Left lung (tissue), 10 donors: ENCODE results near the gene BPIFA2. TPM values are rescaled to one million over a fixed set of nuclear protein-coding genes. Genes with fewer than 3 reads are reported as not detected.
"Not testable (repeated sequence)": the region's sequence is repeated elsewhere in the genome, so short reads cannot be mapped to it uniquely, and the experiment has no call there.

Experiments used
- ATAC-seq: fragments of 200-7000 bp; cut with Tn5 transposase; one replicate; pipeline ENCODE4 v1.9.1; 2020; ENCODE audit warnings: moderate library complexity
- DNase-seq, 4 donors: peaks; one replicate each; pipeline ENCODE4 v3.0.0-alpha.2; 2013 to 2020
- H3K27ac ChIP-seq, 2 donors: fragments of 200-600 bp; sonication (generic) in 1 of 2; one replicate each; pipeline versions ENCODE4 v1.5.0 to v1.8.0; 2020 to 2021
- H3K27me3 ChIP-seq, 2 donors: fragments of 200-600 bp; sonication (generic) in 1 of 2; one replicate each; pipeline versions ENCODE4 v1.5.0 to v1.8.0; 2020 to 2021
- H3K36me3 ChIP-seq, 2 donors: fragments of 200-600 bp; sonication (generic) in 1 of 2; one replicate each; pipeline versions ENCODE4 v1.5.0 to v1.8.0; 2020 to 2021
- H3K4me1 ChIP-seq, 2 donors: fragments of 200-600 bp; one replicate each; pipeline ENCODE4 v1.8.0; 2021
- H3K4me3 ChIP-seq, 2 donors: fragments of 200-600 bp; sonication (generic) in 1 of 2; one replicate each; pipeline versions ENCODE4 v1.5.0 to v1.8.0; 2020 to 2021; ENCODE audit warnings: mild to moderate bottlenecking in 1 of 2
- H3K9me3 ChIP-seq, 2 donors: fragments of 200-600 bp; sonication (generic) in 1 of 2; one replicate each; pipeline versions ENCODE4 v1.5.0 to v1.8.0; 2020 to 2021
- intact Hi-C, 2 donors: fragments of 100-400 bp; cut with DNase I; formaldehyde crosslinking; loops; one replicate each; pipeline versions ENCODE4 v1.11.2 to v1.14.2; 2022
- polyA plus RNA-seq, 6 donors: library from polyadenylated mRNA; unstranded; fragments of 120-200 nt; gene quantifications; one replicate each; pipeline ENCODE4 v1.2.1, GENCODE V29; 2013; ENCODE audit not compliant: insufficient read length in 6 of 6
- total RNA-seq, 2 donors: library from RNA; stranded (reverse); fragmentation: NEBNext Ultra II Directional; extraction: Animal tissue kit (Norgen Biotek cat#: 25700); gene quantifications; one replicate each; pipeline ENCODE4 v1.2.1, GENCODE V29; 2021
- TF ChIP-seq, protein P1 (sequence below), 2 donors: fragments of 200-600 bp; sonication (generic) in 1 of 2; IDR thresholded peaks; one replicate each; pipeline versions ENCODE4 v1.5.0 to v1.8.0; 2021; ENCODE audit warnings: antibody characterized with exemption in 2 of 2
- donor health status: DM: no; HTN: yes; CAD: no.
- donor health status: DM: no; HTN: no; CAD: no.

BPIFA2 gene
- total and polyA plus RNA-seq, 8 donors, result not detected

DNA sequence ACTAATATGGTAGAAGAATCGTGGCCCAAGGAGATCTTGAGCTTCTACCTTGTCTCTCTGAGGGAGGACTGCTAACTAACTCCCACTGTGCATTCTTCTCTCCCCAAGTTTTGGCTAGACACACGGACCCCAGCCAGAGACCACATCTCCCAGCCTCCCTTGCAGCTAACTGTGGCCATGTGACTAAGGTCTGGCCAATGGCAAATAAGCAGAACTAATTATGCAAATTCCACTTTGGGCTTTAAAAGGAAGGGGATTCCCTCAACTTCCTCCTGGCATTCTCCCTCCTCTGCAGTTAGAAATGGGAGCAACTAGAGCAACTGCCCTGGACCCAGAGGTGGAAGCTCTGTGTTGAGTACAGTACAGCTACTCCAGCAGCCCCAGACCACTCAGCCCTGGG lies 15.4 kb downstream of the BPIFA2 start:
- no peak overlapping the region for H3K27ac ChIP-seq
- no peak for DNase-seq
- intact Hi-C loops, result no loop called here
- ATAC-seq, result no peak
- TF ChIP-seq, protein P1, sequence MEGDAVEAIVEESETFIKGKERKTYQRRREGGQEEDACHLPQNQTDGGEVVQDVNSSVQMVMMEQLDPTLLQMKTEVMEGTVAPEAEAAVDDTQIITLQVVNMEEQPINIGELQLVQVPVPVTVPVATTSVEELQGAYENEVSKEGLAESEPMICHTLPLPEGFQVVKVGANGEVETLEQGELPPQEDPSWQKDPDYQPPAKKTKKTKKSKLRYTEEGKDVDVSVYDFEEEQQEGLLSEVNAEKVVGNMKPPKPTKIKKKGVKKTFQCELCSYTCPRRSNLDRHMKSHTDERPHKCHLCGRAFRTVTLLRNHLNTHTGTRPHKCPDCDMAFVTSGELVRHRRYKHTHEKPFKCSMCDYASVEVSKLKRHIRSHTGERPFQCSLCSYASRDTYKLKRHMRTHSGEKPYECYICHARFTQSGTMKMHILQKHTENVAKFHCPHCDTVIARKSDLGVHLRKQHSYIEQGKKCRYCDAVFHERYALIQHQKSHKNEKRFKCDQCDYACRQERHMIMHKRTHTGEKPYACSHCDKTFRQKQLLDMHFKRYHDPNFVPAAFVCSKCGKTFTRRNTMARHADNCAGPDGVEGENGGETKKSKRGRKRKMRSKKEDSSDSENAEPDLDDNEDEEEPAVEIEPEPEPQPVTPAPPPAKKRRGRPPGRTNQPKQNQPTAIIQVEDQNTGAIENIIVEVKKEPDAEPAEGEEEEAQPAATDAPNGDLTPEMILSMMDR (IDR thresholded peaks at IDR 0.05), result no peak
- H3K9me3 ChIP-seq, result peaks cover 0 to 4% of the 10 kb centered on the region in 2 donors
- H3K4me1 ChIP-seq, result no peaks in the 10 kb centered on the region
- no peaks in the 10 kb centered on the region for H3K27me3 ChIP-seq
- no peak overlapping the region for H3K4me3 ChIP-seq
- H3K36me3 ChIP-seq, result no peaks in the 10 kb centered on the region

DNA sequence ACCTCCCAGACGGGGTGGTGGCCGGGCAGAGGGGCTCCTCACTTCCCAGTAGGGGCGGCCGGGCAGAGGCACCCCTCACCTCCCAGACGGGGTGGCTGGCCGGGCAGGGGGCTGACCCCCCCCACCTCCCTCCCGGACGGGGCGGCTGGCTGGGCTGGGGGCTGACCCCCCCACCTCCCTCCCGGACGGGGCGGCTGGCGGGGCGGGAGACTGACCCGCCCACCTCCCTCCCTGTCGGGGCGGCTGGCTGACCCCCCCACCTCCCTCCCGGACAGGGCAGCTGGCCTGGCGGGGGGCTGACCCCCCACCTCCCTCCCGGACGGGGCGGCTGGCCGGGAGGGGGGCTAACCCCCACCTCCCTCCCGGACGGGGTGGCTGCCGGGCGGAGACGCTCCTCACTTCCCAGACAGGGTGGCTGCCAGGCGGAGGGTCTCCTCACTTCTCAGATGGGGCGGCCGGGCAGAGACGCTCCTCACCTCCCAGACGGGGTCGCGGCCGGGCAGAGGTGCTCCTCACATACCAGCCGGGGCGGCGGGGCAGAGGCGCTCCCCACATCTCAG lies 17.2 kb downstream of the BPIFA2 start:
- ATAC-seq, H3K27ac ChIP-seq, H3K36me3 ChIP-seq, H3K4me3 ChIP-seq, H3K9me3 ChIP-seq, intact Hi-C loops, H3K4me1 ChIP-seq, DNase-seq, H3K27me3 ChIP-seq: not testable (repeated sequence)

DNA sequence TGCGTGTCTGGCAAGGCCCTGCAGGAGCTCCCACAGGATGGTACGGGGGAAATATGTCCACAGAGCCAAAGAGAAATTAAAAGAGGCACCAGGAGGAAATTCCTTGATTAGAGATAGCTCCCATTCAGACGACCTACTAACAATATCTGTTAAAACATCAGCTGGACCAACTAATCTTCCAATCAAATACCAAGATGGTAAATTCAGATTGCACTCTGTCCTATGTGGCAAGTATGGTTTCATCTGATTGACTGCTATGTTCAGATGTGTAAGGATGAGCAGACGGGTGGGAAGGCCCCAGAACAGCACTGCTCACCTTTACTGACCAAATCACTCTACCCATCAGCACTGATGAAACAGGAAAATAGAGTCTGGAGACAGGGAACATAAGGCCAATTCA lies 19.5 kb downstream of the BPIFA2 start:
- Histone ChIP-seq H3K27me3 (no peaks in the 10 kb centered on the region), H3K27ac (no peak overlapping the region), H3K36me3 (no peaks in the 10 kb centered on the region), H3K4me3 (no peak overlapping the region), H3K4me1 (peaks cover 0 to 3% of the 10 kb centered on the region in 2 donors), H3K9me3 (peaks cover 0 to 4% of the 10 kb centered on the region in 2 donors)
- ATAC-seq, result no peak
- no peak for DNase-seq
- intact Hi-C loops, result no loop called here
- TF ChIP-seq, protein P1 (IDR thresholded peaks at IDR 0.05), result no peak

DNA sequence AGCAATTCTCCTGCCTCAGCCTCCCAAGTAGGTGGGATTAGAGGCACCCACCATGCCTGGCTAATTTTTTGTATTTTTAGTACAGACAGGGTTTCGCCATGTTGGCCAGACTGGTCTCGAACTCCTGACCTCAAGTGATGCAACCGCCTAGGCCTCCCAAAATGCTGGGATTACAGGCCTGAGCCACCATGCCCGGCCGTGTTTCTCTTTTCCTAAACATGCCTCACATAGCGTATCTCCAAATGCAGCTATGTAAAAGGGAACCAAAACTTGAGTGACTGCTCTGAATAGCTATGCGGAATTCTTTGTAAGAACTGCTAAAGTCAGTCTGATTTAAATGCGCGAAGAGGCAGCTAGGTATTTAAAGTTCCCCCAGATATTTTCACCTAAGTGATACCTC lies 20.5 kb downstream of the BPIFA2 start:
- TF ChIP-seq, protein P1 (IDR thresholded peaks at IDR 0.05), result no peak

DNA sequence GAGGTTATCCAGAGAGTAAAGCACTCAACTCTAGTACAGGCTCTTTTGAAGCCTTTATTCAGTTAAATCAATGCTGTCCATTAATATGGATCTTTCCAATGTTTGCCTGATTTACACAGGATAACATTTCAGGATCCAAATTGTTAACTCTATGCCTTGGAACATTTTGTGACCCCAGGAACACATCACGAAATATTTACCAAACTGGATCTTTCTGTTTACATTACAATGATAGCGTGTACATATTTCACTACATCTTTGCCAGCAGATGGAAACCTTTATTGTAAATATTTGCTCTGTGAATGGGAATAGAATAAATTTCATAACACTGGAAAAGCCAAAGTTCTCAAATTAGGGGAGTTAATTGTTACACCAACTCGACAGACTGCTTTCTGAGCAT lies 23.5 kb downstream of the BPIFA2 start:
- Histone ChIP-seq H3K4me3 (no peak overlapping the region), H3K36me3 (no peaks in the 10 kb centered on the region), H3K27me3 (peaks cover 0 to 5% of the 10 kb centered on the region in 2 donors), H3K4me1 (peaks cover 0 to 3% of the 10 kb centered on the region in 2 donors), H3K27ac (no peak overlapping the region), H3K9me3 (no peaks in the 10 kb centered on the region)
- TF ChIP-seq, protein P1 (IDR thresholded peaks at IDR 0.05), result no peak
- DNase-seq (no peak), ATAC-seq (no peak)
- intact Hi-C loops, result no loop called here

More for the DNA sequence above, 20.5 kb downstream of the BPIFA2 start:
- Histone ChIP-seq H3K4me1 (peaks cover 0 to 3% of the 10 kb centered on the region in 2 donors), H3K27ac (no peak overlapping the region), H3K27me3 (peaks cover 0 to under 1% of the 10 kb centered on the region in 2 donors), H3K36me3 (no peaks in the 10 kb centered on the region), H3K4me3 (no peak overlapping the region), H3K9me3 (peaks cover 0 to 1% of the 10 kb centered on the region in 2 donors)
- ATAC-seq (no peak), DNase-seq (no peak)
- intact Hi-C loops, result no loop called here

DNA sequence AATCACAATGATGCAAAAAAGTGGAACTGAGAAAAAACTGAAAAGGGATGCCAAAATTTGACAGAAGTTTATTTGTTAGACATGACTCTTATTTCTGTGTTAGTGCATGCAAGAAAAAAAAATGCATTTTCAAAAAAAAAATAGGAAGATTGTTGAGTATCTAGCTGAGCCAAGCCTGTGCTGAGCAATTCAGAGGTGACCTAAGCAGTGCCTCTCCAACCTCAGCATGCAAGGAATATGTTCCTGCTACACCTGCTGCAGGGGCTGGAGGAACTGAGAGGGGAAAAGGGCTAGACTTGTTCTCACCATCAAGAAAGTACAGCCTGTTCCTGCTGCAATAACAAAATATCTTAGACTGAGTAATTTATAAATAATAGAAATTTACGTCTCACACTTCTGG lies 24.0 kb downstream of the BPIFA2 start:
- Histone ChIP-seq H3K36me3 (no peaks in the 10 kb centered on the region), H3K4me1 (peaks cover 0 to 3% of the 10 kb centered on the region in 2 donors), H3K9me3 (no peaks in the 10 kb centered on the region), H3K4me3 (no peak overlapping the region), H3K27ac (no peak overlapping the region), H3K27me3 (peaks cover 0 to 6% of the 10 kb centered on the region in 2 donors)
- ATAC-seq, result no peak
- TF ChIP-seq, protein P1 (IDR thresholded peaks at IDR 0.05), result no peak
- intact Hi-C loops, result no loop called here
- DNase-seq, result no peak
